Measurements from ENCODE around the gene PHACTR1.

PHACTR1 gene

DNA sequence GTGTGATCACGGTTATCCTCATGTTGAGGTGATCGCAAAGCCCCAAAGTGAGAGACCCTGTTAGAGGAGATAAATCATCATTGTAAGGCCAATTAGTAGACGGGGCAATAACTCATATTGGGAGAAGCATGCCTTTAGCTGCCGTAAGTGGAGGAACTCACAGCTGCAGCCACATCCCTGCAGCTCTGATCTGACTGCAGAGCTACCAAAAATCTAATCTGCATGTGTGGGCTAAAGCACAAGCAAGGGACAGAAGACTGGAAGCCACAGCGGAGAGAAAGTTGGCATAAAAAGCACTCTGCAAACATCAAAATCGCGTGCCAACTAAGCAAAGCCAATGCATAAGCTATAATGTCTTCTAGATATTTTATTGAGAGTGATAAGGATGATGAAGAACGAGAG, 532.0 kb downstream of the PHACTR1 start:
- DNase-seq: no peak

DNA sequence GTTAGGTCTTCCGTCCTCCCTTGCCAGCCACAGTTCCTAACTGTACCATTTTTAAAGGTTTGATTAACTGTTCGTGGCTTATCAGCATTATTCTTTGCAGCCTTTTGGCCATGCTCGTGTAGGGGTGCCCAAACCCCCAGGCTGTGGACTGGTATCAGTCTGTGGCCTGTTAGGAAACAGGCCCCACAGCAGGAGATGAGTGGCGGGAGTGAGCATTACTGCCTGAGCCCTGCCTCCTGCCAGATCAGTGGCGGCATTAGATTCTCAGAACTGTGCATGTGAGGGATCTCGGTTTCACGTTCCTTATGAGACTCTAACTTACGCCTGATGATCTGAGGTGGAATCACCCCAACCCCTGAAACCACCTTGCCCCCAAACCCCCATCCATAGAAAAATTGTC, 532.4 kb downstream of the PHACTR1 start:
- no peak for DNase-seq

GRCh38 chr6:13249817-13250216, 533.2 kb downstream of the PHACTR1 start:
- DNase-seq: no peak

DNA sequence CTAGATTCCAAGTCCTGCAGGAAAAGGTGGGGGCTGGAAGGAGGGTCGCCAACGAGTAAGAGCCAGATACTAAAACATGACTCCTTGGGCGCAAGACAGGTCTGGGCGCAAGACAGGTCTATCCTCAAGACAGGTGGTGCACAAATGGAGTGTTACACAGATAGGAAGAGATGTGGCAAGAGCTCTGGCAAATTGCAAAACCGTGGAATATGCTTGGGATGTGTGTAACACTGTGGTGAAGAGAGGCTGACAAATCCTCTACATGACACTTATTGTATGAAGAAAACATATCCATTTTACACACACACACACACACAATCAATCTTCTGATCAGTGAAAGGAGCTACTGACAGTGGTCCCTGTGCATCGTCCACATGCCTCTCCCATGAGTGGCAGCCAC, 534.1 kb downstream of the PHACTR1 start:
- DNase-seq: no peak

GRCh38 chr6:13251242-13251641, 534.7 kb downstream of the PHACTR1 start:
- no peak for DNase-seq

GRCh38 chr6:13252790-13253189, 536.2 kb downstream of the PHACTR1 start:
- DNase-seq: no peak

GRCh38 chr6:13253272-13253671, 536.7 kb downstream of the PHACTR1 start:
- no peak for DNase-seq

- no peak for DNase-seq
These were observed 539.9 kb downstream of the PHACTR1 start for GRCh38 chr6:13256266-13257001.

- no peak for DNase-seq
These were observed 542.8 kb downstream of the PHACTR1 start for GRCh38 chr6:13259393-13259792.

GRCh38 chr6:13260101-13260598, 543.6 kb downstream of the PHACTR1 start:
- no peak for DNase-seq

DNA sequence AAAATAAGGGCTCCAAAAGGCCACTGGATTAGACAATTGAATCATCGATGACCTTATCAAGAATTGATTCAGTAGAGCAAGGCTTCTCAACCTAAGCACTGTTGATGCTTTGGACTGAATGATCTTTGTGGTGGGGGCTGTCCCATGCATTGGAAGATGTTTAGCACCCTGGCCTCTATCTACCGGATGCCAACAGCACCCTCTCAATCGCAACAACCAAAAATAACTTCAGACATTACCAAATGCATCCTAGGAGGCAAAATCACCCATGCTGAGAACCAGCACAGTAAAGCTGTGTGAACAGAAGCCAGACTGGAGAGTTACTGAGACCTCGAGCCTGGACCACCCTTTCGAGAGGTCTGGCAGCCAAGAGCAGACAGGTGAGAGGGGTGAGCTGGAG, 544.3 kb downstream of the PHACTR1 start:
- DNase-seq: no peak

DNA sequence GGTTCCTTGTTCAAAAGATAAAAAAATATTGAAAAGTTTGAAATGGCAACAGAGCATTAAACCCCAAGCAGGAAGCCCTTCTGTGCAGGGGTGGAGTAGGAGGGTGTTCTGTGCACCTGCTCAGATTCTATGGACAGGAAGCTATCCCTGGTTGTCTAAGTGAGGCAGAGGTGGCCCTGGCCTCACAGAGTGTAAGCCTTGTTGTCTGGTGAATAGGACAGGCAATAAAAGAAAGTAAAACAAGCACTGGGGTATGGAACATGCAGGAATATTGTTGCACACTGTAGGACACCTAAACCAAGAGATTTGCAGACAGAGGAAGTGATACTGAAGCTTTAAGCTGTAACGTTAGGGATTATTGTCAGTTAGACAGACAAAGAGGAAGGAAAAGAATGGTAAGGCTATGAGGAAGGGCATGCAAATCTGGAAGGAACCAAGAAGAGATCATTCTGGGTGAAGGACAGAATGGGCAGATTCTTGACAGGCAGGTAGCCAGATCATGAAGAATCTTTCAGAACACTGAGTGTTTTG, 545.0 kb downstream of the PHACTR1 start:
- DNase-seq: no peak

- DNase-seq: no peak
These were observed 546.0 kb downstream of the PHACTR1 start for GRCh38 chr6:13262302-13263230.

DNA sequence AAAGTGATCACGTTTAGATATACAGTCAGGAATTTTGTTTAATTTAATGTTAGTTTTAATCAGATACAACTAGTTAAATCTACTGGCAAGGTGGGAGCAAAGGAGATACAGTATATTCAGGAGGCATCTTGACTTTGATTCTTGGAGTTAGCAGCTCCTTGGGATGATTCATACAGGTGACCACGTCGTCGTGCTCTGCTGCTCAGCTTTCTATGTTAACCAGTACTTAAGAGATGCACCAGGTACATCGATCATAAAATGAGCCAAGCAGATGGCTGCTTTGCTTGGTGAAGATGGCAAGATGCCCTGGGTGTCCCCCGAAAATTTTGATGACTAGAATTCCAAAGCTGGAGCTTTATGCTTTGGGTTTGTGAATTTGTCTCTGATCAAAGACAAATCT, 547.1 kb downstream of the PHACTR1 start:
- DNase-seq: no peak

DNA sequence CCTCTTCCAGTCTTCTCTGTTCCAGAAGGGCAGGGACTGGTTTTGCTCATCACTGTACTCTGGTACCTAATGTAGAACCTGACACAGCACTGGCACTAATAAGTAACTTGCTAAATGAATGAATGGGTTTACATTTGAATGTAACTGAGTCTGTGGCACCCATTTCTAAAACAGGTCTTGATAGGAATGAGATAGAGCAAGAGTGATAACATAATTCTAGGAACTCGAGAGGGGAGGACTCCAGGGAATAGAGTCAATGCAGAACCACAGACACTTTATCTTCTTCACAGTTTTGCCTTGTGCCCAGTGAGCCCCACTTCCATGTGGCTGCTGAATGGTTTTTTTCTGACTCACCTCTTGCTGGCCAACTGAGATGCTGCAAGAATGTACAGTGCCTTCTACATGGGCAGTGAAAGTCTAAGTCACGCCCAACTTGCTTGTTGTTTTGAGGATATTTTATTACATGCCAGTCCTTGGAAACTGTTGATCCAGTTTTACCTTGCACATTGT, 550.6 kb downstream of the PHACTR1 start:
- DNase-seq: no peak

- no peak for DNase-seq
These were observed 552.4 kb downstream of the PHACTR1 start for GRCh38 chr6:13268913-13269518.

GRCh38 chr6:13272131-13273046, 555.8 kb downstream of the PHACTR1 start:
- no peak for DNase-seq

DNA sequence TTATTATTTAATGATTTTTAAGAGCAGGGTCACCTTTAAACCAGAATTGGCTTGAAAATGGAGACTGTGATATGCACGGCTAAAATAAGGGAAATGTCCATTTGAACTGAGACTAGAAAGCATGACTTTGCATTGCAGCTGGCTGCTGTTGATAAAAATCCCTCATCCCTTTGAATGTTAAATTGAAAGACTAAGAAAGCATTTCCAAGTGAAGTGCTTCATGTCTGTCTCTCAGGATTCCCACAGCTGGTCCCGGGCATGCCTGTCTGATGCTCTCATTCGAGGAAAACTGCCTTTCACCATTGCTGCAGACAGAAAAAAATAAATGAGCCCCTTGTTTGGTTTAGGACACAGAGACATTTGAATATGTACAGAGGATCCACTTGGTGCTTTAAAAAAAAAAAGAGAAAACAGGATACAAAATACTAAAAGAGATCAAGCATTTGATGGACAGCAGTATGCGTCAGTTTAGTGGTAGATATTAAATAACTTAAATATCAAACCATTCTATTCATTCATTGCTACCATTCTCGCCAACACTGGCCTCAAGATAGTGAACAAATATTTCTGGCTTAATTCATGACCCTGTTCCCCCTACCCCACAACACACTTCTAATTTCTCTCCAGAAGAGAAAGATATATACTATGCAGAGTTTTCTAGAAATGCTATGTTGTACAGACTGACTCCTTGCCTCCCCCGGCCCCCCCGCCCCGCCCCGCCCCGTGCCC, 556.8 kb downstream of the PHACTR1 start:
- DNase-seq: no peak

GRCh38 chr6:13273931-13274706, 557.6 kb downstream of the PHACTR1 start:
- DNase-seq: no peak

GRCh38 chr6:13274707-13275434, 558.3 kb downstream of the PHACTR1 start:
- DNase-seq: no peak

Data from NCI-H1694 (cell line).